ENCODE data around the gene GIN1.

GIN1 gene

GRCh38 chr5:103094737-103095136 lies 25.2 kb downstream of the GIN1 start:
- no peak for DNase-seq (ENCODE audit: low read depth in 1 of 2, low spot score in 1 of 2)
- Histone ChIP-seq H3K27ac (replicated peaks) (no peak overlapping the region), H3K27me3 (ENCODE audit: insufficient read depth, poor library complexity, severe bottlenecking) (no peaks in the 10 kb centered on the region), H3K4me3 (replicated peaks; ENCODE audit: insufficient read depth, low read length) (no peak overlapping the region)
- TF ChIP-seq SPI1 (IDR thresholded peaks at IDR 0.05; ENCODE audit: borderline replicate concordance, low read depth) (no peak), POLR2AphosphoS5 (IDR thresholded peaks at IDR 0.05; ENCODE audit: low read depth) (no peak), REST (IDR thresholded peaks at IDR 0.05; ENCODE audit: insufficient replicate concordance, low read depth) (no peak), CTCF (IDR thresholded peaks at IDR 0.05; ENCODE audit: insufficient read depth, low read length) (no peak), GABPA (IDR thresholded peaks at IDR 0.05; ENCODE audit: low read depth) (no peak)

GRCh38 chr5:103093727-103094126 lies 26.2 kb downstream of the GIN1 start:
- Histone ChIP-seq H3K27me3 (ENCODE audit: insufficient read depth, poor library complexity, severe bottlenecking) (no peaks in the 10 kb centered on the region), H3K27ac (replicated peaks) (no peak overlapping the region), H3K4me3 (replicated peaks; ENCODE audit: insufficient read depth, low read length) (no peak overlapping the region)
- TF ChIP-seq GABPA (IDR thresholded peaks at IDR 0.05; ENCODE audit: low read depth) (no peak), REST (IDR thresholded peaks at IDR 0.05; ENCODE audit: insufficient replicate concordance, low read depth) (no peak), POLR2AphosphoS5 (IDR thresholded peaks at IDR 0.05; ENCODE audit: low read depth) (no peak), CTCF (IDR thresholded peaks at IDR 0.05; ENCODE audit: insufficient read depth, low read length) (no peak), SPI1 (IDR thresholded peaks at IDR 0.05; ENCODE audit: borderline replicate concordance, low read depth) (no peak)
- DNase-seq (ENCODE audit: low read depth in 1 of 2, low spot score in 1 of 2) = no peak

GRCh38 chr5:103092676-103093075 lies 27.3 kb downstream of the GIN1 start:
- Histone ChIP-seq H3K4me3 (replicated peaks; ENCODE audit: insufficient read depth, low read length) (no peak overlapping the region), H3K27ac (replicated peaks) (no peak overlapping the region), H3K27me3 (ENCODE audit: insufficient read depth, poor library complexity, severe bottlenecking) (no peaks in the 10 kb centered on the region)
- DNase-seq (ENCODE audit: low read depth in 1 of 2, low spot score in 1 of 2) = no peak
- TF ChIP-seq GABPA (IDR thresholded peaks at IDR 0.05; ENCODE audit: low read depth) = no peak
- no peak for TF ChIP-seq POLR2AphosphoS5 (IDR thresholded peaks at IDR 0.05; ENCODE audit: low read depth)
- TF ChIP-seq CTCF (IDR thresholded peaks at IDR 0.05; ENCODE audit: insufficient read depth, low read length) = no peak
- no peak for TF ChIP-seq REST (IDR thresholded peaks at IDR 0.05; ENCODE audit: insufficient replicate concordance, low read depth)
- TF ChIP-seq SPI1 (IDR thresholded peaks at IDR 0.05; ENCODE audit: borderline replicate concordance, low read depth) = no peak

All from HL-60 (cell line).